8988T (cell line): ENCODE measurements around the gene DOCK4.

Experiments used
- DNase-seq: peaks from one replicate; pipeline ENCODE4 v3.0.0; 2011

DOCK4 gene

DNA sequence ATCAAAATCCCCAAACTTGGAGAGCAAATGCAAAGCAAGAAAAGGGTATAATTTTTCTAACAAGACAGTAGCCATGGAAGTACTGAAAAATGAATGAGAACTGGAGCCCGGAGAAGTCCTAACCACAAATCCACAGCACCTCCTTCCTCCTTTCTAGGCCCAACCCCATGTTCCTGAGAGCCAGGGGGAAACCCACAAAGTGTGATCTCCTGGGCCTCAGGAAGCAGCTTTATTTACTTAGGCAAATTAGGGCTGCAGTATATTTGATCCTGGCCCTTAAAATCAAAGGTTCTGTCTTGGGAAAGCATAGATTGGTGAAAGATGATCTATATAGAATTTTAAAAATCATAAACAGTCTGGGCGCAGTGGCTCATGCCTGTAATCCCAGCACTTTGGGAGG is 103.0 kb downstream of the DOCK4 start:
- no peak for DNase-seq

DNA sequence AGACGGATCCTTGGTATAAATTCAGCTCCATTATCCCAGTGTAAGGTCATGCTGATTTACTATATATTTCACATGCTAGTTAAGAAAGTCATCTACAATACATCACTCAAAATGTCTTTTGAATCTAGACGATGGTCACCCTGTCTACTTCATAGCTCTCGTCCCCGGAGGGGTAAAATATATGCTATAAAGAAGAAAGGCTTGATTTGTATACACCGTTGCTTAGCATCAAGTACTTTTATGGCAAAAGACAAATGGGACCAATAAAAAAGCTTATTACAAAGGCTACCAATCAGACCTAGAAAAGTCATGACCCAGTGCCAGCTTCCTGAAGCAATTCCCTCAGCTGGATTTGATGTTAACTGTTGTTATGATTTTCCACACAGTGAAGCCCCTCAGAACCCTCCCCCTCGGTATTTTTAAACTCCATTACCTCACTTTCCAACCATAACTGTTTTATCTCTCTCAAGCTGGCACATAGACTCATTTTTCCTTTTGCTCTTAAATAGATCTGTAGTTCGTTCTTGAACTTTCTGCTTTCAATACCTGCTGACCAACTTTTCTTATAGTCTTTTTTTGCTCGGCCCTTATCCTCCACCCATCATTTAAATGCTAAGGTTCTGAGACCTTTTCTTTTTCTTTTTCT is 104.9 kb downstream of the DOCK4 start:
- DNase-seq: no peak

DNA sequence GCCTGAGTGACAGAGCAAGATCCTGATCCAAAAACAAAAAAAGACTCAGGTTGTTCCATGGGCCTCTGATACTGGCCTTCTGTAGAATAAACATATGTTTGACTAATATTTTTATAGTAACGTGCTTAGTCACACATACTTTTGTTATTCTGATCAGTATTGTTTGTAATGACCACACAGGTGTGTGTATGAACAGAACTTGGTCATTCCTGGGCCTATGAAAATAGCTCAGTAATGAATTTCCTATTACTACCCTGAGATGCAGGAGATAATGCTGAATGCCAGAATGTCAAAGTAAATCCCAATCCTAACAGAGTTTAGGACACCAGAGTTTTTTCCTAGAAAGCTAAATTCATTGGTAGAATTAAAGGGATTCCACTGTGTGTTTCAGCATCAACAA is 108.7 kb downstream of the DOCK4 start:
- no peak for DNase-seq

DNA sequence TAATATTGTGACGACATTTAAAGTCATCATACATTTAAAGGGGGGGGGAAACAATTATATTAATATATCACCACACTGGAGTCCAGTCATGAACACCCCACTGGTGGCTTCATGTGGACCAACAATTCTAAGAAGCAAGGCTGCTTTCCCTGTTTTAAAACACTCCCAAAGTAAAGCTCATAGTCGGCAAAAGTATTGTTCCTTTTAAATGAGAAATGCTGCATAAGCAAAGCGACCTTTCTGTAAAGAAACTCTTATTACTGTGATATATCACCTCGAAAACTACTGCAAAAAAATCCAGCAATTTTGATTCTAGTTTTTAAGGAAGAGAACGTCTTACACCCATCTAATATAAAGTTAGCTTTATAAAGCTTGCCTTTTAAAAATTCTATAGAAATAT is 112.8 kb downstream of the DOCK4 start:
- no peak for DNase-seq

DNA sequence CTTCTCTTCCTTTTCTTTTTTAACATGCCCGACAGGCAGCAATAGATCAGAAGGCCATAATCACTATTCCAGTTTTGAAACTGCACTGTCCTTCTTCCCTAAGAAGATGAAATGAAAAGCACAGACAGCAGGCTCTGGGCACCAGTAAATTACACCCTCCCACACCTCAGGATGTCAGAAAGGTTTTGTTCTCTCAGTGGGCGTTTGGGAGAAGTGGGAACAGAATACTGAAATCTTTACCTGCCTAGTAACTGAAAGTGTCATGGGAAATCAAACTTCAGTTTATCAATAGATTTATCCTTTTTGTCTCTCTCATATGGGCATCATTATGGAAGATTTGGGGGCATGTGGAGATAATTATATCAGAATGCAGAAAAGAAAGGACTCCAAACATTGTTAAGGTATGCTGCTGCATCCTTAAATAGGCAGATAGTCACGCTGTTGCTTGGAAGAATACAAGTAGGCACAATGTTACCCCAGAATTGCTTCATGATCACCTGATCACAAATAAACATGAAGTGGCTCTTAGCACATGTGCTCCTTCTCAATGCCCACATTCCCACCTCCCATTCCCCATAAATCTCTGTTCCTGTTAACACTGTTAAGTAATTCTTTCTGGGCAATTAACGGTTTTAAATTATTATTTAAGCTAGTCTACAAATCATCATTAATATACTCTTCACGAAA is 113.3 kb downstream of the DOCK4 start:
- DNase-seq: no peak

DNA sequence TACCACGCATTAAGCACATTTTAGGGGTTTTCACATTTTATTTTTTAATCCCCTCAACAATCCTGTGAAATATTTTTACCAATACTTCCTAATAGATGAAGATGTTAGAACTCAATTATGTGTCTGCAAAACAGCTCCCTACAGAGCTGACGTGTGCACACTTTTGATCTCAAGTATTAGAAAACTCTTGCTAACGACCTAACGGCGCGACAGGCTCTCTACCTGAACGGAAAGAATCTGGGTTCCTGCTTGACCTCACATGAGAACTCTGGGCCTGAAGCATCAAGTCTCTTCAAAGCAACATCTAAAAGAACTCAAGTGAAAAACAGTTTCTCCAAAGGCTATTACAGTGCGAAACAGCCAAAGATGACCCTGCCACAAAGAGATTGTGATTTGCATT is 113.9 kb downstream of the DOCK4 start:
- DNase-seq: no peak

DNA sequence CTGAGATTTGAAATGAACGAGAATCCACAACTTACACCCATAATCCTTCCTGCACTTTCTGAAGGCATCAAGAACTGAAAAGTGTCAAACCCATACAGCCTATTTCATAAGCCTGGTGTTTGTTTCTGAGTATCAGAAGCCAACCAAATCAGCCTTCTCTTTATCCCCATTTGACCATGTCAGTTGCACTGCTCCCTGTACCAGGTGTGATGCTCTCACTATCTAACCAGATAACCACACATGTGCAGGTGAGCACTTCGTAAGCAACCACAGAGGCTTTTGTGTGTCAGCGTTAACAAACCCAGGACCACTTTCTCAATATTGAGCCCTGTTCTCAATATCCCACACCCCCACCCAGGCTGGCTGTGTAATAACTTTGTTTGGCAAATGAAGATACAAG is 114.4 kb downstream of the DOCK4 start:
- no peak for DNase-seq

DNA sequence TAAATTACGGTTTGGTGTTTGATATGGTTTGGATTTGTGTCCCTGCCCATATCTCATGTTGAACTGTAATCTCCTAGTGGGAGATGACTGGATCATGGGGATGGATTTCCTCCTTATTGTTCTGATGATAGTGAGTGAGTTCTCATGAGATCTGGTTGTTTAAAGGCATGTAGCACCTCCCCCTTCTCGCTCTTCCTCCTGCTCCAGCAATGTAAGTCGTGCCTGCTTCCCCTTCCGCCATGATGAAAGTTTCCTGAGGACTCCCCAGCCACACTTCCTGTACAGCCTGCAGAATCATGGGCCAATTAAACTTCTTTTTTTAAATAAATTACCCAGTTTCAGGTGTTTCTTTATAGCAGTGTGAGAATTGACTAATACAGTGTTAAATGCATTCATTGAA is 116.6 kb downstream of the DOCK4 start:
- no peak for DNase-seq

DNA sequence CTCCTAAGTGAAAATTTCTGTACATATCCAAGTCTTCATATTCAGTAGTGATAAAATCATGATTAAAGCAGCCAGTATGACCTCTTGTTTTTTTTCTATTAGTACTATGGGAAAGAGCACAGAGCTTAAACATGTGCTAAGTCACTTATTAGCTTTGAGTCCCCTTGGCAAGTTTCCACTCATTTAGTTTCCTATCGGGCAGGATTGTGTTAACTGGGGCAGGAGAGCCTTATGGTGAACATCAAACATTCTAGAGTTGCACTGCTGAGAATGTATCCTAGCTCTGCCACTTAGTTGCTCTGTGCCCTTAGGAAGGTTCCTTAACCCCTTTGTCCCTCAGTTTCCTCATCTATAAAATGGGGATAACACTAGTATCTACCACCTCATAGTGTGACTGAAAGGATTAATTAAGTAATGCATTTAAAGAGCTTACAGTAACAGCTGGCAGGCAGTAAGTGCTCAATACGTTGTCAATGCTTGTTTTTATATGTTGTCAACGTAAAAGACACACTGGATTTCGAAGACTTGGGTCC is 117.6 kb downstream of the DOCK4 start:
- no peak for DNase-seq

DNA sequence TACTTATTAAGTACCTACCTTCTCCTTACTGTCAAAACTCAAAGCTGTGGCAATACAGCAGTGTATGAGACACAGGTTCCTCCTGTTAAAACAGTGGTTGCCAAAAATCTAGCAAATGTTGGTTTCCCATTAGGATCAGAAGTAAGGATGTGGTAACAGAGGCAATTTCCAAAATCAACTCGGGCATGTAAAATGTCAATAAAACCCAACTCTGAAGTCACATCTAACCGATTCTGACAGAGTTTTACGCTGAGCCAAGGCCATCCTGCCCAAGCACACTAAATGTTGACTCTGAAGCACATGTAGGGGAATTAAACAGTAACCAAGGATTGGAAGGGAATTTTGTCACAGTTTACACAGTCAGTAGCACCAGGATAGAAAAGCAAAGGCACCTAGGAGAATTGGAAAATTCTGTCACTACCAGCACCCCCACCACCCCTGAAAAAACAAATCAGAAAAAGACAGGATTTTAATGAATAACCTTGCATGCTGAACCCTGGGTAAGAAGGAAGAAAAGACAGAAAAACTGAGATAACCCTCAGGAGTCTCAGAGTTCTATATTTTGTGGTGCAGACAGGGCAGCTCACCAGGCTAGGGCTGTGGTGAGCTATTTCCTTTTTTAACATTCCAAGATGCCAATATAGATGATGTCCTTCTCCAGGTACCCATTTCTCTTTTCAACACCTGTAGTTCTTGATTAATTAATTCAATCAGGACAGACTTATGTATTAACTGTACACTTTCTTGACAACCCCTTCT is 119.5 kb downstream of the DOCK4 start:
- DNase-seq: no peak

DNA sequence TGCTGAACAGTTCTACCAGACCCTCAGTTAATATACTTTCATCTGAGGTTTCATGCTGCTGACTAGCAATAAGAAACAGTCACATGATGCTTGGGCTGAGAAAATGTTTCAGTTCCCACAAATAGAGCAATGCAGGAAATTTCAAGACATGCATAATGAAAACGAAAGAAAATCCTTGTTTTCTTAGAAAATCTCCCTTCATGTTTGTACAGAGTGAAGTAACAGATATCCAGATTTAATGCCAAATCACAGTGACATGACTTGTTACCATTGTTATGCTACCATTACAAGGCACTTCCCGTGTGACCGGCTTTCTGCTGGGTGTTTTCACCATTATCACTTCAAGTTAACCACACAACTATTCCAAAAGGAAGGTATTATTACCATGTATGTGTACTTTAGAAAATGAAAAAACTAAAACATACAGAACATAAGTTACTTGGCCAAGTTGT is 121.7 kb downstream of the DOCK4 start:
- DNase-seq: no peak

DNA sequence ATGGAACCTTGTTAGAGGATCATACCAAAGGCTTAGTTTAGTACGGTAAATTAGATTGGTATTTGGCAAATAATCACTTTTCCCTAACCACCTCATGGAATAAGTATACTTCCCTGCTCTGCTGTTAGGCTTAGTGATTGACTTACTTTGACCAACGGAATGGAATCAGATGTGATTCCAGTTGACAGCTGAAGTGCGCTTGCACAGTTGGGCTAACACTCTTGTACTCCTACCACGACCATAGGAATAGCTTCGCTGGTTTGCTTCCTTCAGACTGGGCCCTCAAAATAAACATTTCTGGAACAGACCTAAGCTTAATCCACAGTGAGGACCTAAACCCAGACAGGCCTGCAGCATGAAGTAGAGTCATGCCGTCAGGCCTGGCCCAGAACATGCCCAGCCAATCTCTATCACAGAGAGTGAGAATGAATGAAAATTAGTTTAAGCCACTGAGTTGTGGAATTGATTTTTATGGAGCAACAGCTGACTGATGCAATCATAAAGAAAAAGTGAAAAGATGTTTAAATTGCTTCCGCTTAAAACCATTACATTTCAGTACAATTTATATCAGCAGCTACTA is 122.3 kb downstream of the DOCK4 start:
- DNase-seq: no peak

DNA sequence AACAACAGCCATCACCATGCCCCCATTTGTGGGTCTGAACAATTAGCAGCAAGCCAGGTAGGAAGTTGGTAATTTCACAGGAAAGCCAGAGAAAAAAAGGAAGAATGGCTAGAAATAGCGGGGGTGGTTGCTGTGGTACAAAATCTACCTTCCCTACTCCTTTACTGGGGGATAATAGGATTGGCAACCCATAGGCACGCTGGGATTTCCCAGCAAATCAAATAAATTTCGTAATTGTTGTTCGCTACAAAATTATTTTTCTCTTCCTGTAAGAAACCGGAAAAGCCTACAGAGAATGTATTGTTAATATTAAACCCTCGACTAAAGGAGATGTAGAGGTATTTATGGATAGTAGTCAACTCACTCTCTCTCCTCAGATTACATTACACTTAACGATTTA is 123.9 kb downstream of the DOCK4 start:
- no peak for DNase-seq

DNA sequence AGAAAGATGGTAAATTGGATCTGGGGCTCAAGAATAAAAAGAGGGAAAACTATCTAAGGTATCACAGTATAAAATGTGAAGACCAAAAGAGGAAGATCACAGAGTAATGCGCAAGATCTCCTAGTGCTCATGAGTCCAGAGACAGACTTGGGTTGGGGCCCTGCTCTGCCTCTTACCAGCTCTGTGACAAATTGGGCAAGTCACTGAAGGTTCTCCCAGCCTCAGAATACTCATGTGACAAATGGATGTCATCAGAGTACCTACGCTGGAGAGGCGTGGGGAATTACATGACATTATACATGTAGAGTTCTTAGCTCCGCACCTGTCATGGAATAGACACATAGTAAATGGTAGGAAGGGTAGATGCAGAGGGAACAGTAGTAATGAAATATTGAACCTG is 124.4 kb downstream of the DOCK4 start:
- DNase-seq: no peak

DNA sequence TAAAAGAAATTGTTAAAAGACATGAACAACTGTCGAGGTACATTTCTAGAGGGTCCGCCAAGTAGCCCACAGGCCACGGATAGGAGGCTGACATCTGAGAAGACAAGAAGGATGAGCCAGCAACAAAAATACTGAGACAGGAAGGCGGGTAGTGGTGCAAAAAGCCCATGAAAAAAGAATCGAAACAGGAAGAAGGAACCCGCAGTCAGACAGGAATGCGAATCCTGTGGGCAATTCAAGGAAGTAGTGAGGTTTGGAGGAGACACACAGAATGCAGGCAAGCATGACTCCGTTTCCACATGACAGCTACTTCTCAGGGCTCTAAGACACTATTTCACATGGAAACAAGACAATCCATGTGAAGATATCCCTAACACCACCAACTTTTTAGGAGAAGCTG is 125.2 kb downstream of the DOCK4 start:
- no peak for DNase-seq

DNA sequence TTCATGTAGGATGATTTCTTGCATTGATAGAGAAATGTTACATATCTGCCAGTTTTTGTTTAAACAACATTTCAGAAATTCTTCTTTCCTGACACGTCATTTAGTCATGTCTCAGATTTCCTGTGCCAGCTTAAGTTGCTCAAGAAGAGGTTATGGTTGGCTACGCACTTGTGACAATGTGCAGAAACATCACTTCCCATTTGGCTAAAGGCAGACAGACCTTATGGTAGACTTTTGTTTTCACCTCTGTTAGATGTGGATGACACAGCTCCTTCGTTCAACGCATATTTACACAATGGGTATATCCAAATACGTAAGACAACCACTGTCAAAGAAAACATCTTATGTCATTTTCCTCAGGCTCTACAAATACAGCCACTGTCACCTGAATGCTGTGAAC is 125.8 kb downstream of the DOCK4 start:
- DNase-seq: no peak

DNA sequence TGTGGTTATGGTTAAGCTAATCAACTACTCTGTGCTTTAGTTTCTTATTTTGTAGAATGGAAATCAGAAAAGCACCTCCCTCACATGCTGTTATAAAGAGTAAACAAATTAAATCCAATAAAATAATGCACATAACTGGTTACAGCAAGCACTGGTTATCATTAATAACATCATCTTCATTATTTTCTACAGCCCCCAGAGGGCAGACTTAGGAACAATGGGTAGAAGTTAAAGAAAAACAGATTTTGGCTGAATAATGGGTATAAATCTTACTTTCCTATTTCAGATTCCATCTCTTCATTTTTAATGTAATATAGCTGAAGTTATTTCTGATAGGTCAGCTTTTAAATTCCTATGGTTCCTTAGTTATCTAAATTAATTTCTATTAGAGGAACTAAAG is 126.5 kb downstream of the DOCK4 start:
- no peak for DNase-seq

DNA sequence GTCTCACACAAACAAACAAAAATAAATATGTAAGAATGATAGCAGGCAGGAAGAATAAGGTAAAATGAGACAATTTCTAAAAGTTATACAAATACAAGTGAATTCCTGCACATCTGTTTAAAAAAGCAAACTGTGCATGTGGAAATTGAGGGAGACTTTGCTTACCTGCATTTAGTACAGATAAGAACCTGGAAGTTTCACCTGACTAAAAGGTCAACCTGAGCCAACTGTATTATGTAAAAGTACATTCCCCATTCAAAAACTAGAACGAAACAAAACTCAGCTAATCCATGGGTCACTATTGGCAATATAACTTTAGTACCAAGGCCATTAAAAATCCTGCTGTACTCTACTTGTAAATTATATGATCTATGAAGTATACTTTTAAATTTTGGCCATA is 127.1 kb downstream of the DOCK4 start:
- no peak for DNase-seq

DNA sequence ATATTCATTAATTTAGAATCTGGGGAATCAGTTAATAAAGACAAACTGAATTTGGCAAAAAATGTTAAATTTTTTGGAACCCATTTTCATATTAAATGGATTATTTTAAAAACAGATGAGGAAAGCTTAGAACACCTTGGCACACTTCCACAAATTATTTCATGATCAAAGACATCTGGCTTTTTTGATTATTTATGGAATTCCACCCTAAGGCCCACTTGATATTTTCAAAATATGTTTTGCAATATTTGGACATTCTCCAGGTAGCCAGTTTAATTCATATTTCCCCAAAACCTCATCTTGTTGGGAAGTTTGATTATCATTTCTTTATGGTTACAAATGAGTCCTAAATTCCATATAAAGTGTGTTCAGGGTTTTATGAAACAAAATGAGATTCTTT is 129.9 kb downstream of the DOCK4 start:
- no peak for DNase-seq

DNA sequence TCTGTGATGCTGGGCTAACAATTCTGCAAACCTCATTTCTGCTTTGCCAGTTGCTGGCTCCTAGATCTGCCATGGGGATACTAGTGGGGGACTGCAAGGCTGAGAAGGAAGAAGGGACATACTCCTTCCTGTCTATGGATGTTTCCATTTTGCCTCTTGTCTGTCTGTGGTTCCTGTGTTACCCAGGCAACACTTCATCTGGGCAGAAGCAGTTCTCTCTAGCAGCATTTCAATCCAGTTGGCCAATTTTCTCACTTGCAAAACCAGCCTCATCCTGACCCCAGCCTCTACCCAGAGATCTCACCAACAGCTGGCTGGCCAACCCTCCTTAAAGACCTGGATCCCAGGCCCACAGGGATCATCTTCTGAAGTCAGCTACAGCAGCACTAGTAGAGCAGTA is 131.7 kb downstream of the DOCK4 start:
- DNase-seq: no peak

DNA sequence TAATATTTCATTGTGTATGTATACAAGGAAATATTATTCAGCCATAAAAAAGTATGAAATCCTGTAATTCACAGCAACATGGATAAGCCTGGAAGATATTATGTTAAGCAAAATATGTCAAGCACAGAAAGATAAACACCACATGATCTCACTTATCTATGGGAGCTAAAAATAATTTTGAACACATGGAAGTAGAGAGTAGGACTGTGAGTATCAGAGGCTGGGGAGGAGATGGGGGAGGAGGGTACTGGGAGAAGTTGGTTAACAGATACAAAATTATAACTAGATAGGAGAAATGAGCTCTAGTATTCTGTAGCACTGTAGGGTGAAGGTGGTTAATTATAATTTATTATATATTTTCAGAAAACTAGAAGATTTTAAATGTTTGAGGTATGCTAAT is 132.7 kb downstream of the DOCK4 start:
- no peak for DNase-seq

DNA sequence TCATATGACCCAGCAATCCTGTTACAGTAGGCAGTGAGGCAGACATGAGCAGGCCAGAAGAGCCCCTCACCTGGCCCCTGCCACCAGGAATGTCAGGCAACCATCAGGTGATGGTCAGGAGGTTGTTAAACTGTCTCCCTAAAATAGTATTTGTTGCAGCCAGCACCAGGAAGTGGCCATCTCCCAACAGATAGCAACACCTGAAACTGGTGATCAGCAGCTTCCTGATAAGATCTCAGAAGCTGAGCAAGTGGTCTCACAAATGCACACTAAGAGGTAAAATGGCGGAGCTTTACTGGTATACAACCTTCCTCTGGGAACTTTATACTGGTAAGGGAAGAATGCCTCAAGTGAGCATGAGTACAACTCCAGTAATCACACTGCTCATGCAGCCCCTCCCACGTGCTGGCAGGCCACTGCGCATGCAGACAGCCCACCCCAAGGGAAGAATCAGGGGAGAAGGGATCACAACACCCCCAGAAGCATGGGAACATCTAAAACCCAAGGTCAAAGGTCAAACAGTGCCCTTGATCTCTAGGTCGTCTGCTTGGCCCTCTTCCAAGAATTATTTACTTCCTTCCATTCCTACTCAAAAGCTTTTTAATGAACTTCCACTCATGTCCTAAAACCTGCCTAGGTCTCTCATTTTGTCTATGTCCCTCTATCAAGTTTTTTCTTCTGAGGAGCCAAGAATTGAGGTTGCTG is 133.5 kb downstream of the DOCK4 start:
- DNase-seq: no peak

DNA sequence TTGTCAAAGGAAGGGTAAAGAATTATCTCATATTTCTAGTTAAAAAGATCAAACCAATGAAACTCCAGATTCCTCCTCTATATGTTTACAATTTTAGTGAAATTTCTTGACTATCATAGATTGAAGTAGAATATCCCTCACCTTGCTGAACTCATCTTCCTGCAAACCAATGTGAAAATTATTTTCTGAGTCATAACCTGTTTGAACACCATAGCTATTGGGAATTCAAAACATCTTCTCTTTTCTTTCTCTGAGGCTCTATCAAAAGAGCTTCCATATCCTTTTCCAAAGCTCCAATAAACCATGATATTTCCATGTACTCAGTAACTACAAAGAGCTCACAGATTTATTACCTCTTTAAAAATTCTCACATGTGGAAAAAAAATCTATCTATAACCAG is 134.3 kb downstream of the DOCK4 start:
- no peak for DNase-seq
